ENCODE data around the gene CRTC1. TPM values are rescaled to one million over a fixed set of nuclear protein-coding genes. Genes with fewer than 3 reads are reported as not detected.

The CRTC1 gene
- polyA plus RNA-seq, 4 donors: 5.8 to 20.7 (median 6.7) TPM

GRCh38 chr19:18789422-18789869 lies 106.0 kb downstream of the CRTC1 start:
- Histone ChIP-seq H3K4me3 (ENCODE audit: low read depth in 1 of 3, low read length in 3 of 3) (peak overlapping the region in 1 of 3 donors; percentile 24), H3K27me3 (ENCODE audit: control insufficient read depth in 3 of 3, insufficient read depth in 3 of 3, low read length in 3 of 3) (peaks cover 13 to 89% (median 52%) of the 10 kb centered on the region in 3 donors), H3K4me1 (ENCODE audit: control insufficient read depth in 3 of 3, insufficient read depth in 2 of 3, low read depth in 1 of 3, low read length in 2 of 3) (peaks cover 0 to 34% (median 3%) of the 10 kb centered on the region in 3 donors), H3K9me3 (ENCODE audit: control insufficient read depth in 2 of 2, insufficient read depth in 1 of 2, low read depth in 1 of 2, low read length in 1 of 2) (no peaks in the 10 kb centered on the region), H3K36me3 (ENCODE audit: control insufficient read depth in 3 of 3, insufficient read depth in 2 of 3, low read depth in 1 of 3, low read length in 3 of 3) (no peaks in the 10 kb centered on the region), H3K27ac (ENCODE audit: low read depth in 1 of 3, low read length in 2 of 3) (no peak overlapping the region)
- FAIRE-seq: no peak
- no peak for DNase-seq
- 3 to 11% (median 8%) methylated on average over 36 to 38 of the region's 38 CpGs for WGBS, 3 donors

GRCh38 chr19:18789883-18790565 lies 106.5 kb downstream of the CRTC1 start:
- Histone ChIP-seq H3K36me3 (ENCODE audit: control insufficient read depth in 3 of 3, insufficient read depth in 2 of 3, low read depth in 1 of 3, low read length in 3 of 3) (no peaks in the 10 kb centered on the region), H3K9me3 (ENCODE audit: control insufficient read depth in 2 of 2, insufficient read depth in 1 of 2, low read depth in 1 of 2, low read length in 1 of 2) (no peaks in the 10 kb centered on the region), H3K27me3 (ENCODE audit: control insufficient read depth in 3 of 3, insufficient read depth in 3 of 3, low read length in 3 of 3) (peaks cover 13 to 84% (median 52%) of the 10 kb centered on the region in 3 donors), H3K4me3 (ENCODE audit: low read depth in 1 of 3, low read length in 3 of 3) (peak overlapping the region in 1 of 3 donors; percentile 24), H3K27ac (ENCODE audit: low read depth in 1 of 3, low read length in 2 of 3) (no peak overlapping the region), H3K4me1 (ENCODE audit: control insufficient read depth in 3 of 3, insufficient read depth in 2 of 3, low read depth in 1 of 3, low read length in 2 of 3) (peaks cover 0 to 31% (median 3%) of the 10 kb centered on the region in 3 donors)
- FAIRE-seq (no peak), DNase-seq (peak in 1 of 2 donors; percentile 39)
- WGBS, 3 donors: 1 to 4% (median 2%) methylated on average over 33 to 63 of the region's 65 CpGs

- Histone ChIP-seq H3K9me3 (ENCODE audit: control insufficient read depth in 2 of 2, insufficient read depth in 1 of 2, low read depth in 1 of 2, low read length in 1 of 2) (no peaks in the 10 kb centered on the region), H3K27ac (ENCODE audit: low read depth in 1 of 3, low read length in 2 of 3) (no peak within 1 kb of the TSS), H3K27me3 (ENCODE audit: control insufficient read depth in 3 of 3, insufficient read depth in 3 of 3, low read length in 3 of 3) (peaks cover 13 to 78% (median 55%) of the 10 kb centered on the region in 3 donors), H3K4me3 (ENCODE audit: low read depth in 1 of 3, low read length in 3 of 3) (no peak within 1 kb of the TSS), H3K4me1 (ENCODE audit: control insufficient read depth in 3 of 3, insufficient read depth in 2 of 3, low read depth in 1 of 3, low read length in 2 of 3) (peaks cover 0 to 30% (median 0%) of the 10 kb centered on the region in 3 donors), H3K36me3 (ENCODE audit: control insufficient read depth in 3 of 3, insufficient read depth in 2 of 3, low read depth in 1 of 3, low read length in 3 of 3) (no peaks in the 10 kb centered on the region)
- peak in 1 of 2 donors; percentile 39 for DNase-seq
- FAIRE-seq: no peak
- WGBS, 3 donors: 3 to 5% (median 4%) methylated on average over 57 to 61 of the region's 61 CpGs
These were observed 107.3 kb downstream of the CRTC1 start, which contains the start of gene COMP for GRCh38 chr19:18790566-18791314. COMP (minus strand) TSS chr19:18791305; CDS start chr19:18791269, 36 bp downstream.

DNA sequence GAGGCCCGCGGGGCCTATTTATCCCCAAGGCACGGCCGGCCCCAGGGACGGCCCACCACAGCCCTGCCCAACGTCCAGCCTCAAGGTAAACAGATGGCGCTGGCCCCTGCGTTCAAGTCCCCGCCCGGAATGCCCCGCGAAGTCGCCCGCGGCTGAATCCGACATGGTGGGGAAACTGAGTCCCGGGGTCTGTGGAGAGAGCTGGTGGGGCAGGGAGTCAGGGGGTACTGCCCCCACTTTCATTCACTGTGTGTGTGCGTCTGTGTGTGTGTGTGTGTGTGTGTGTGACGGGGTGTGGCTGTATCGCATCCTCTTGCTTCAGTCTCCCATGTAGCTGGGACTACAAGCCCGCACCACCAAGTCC lies 107.8 kb downstream of the CRTC1 start:
- WGBS, 3 donors: 17 to 30% (median 26%) methylated on average over 21 of the region's 21 CpGs
- Histone ChIP-seq H3K27ac (ENCODE audit: low read depth in 1 of 3, low read length in 2 of 3) (no peak overlapping the region), H3K4me3 (ENCODE audit: low read depth in 1 of 3, low read length in 3 of 3) (no peak overlapping the region), H3K4me1 (ENCODE audit: control insufficient read depth in 3 of 3, insufficient read depth in 2 of 3, low read depth in 1 of 3, low read length in 2 of 3) (peaks cover 0 to 32% (median 0%) of the 10 kb centered on the region in 3 donors), H3K36me3 (ENCODE audit: control insufficient read depth in 3 of 3, insufficient read depth in 2 of 3, low read depth in 1 of 3, low read length in 3 of 3) (no peaks in the 10 kb centered on the region), H3K27me3 (ENCODE audit: control insufficient read depth in 3 of 3, insufficient read depth in 3 of 3, low read length in 3 of 3) (peaks cover 13 to 73% (median 53%) of the 10 kb centered on the region in 3 donors), H3K9me3 (ENCODE audit: control insufficient read depth in 2 of 2, insufficient read depth in 1 of 2, low read depth in 1 of 2, low read length in 1 of 2) (no peaks in the 10 kb centered on the region)
- no peak for FAIRE-seq
- DNase-seq: peak in 1 of 2 donors; percentile 1

DNA sequence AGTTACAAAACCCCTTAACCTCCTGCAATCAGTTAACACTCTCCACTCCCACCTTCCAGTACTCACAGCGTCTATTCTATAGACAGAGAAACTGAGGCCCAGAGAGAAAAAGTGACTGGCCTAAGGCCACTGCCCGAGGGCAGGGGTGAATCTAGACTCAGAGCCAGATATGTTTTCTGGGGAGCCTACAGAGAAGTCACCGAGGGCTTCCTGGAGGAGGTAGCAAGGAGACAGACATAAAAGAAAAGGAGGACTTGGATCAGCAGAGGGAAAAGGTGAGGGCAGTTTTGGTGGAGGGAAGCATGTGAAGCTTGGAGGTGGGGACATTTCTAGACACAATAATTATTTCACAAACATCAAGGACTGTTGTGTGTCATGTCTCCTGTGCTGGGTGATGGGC lies 109.2 kb downstream of the CRTC1 start:
- no peak overlapping the region for H3K27ac ChIP-seq (ENCODE audit: low read depth in 1 of 3, low read length in 2 of 3)
- DNase-seq (no peak), FAIRE-seq (no peak)
- peaks cover 13 to 59% (median 42%) of the 10 kb centered on the region in 3 donors for H3K27me3 ChIP-seq (ENCODE audit: control insufficient read depth in 3 of 3, insufficient read depth in 3 of 3, low read length in 3 of 3)
- 64 to 84% (median 71%) methylated on average over 3 of the region's 3 CpGs for WGBS, 3 donors
- H3K4me1 ChIP-seq (ENCODE audit: control insufficient read depth in 3 of 3, insufficient read depth in 2 of 3, low read depth in 1 of 3, low read length in 2 of 3): peaks cover 0 to 38% (median 0%) of the 10 kb centered on the region in 3 donors
- no peaks in the 10 kb centered on the region for H3K36me3 ChIP-seq (ENCODE audit: control insufficient read depth in 3 of 3, insufficient read depth in 2 of 3, low read depth in 1 of 3, low read length in 3 of 3)
- no peak overlapping the region for H3K4me3 ChIP-seq (ENCODE audit: low read depth in 1 of 3, low read length in 3 of 3)
- H3K9me3 ChIP-seq (ENCODE audit: control insufficient read depth in 2 of 2, insufficient read depth in 1 of 2, low read depth in 1 of 2, low read length in 1 of 2): no peaks in the 10 kb centered on the region

GRCh38 chr19:18793144-18794028 lies 109.9 kb downstream of the CRTC1 start:
- no peaks in the 10 kb centered on the region for H3K36me3 ChIP-seq (ENCODE audit: control insufficient read depth in 3 of 3, insufficient read depth in 2 of 3, low read depth in 1 of 3, low read length in 3 of 3)
- no peak for DNase-seq
- H3K4me3 ChIP-seq (ENCODE audit: low read depth in 1 of 3, low read length in 3 of 3): no peak overlapping the region
- 63 to 77% (median 71%) methylated on average over 13 of the region's 13 CpGs for WGBS, 3 donors
- no peak overlapping the region for H3K27ac ChIP-seq (ENCODE audit: low read depth in 1 of 3, low read length in 2 of 3)
- no peaks in the 10 kb centered on the region for H3K9me3 ChIP-seq (ENCODE audit: control insufficient read depth in 2 of 2, insufficient read depth in 1 of 2, low read depth in 1 of 2, low read length in 1 of 2)
- no peak for FAIRE-seq
- peaks cover 13 to 52% (median 43%) of the 10 kb centered on the region in 3 donors for H3K27me3 ChIP-seq (ENCODE audit: control insufficient read depth in 3 of 3, insufficient read depth in 3 of 3, low read length in 3 of 3)
- peaks cover 0 to 45% (median 0%) of the 10 kb centered on the region in 3 donors for H3K4me1 ChIP-seq (ENCODE audit: control insufficient read depth in 3 of 3, insufficient read depth in 2 of 3, low read depth in 1 of 3, low read length in 2 of 3)

DNA sequence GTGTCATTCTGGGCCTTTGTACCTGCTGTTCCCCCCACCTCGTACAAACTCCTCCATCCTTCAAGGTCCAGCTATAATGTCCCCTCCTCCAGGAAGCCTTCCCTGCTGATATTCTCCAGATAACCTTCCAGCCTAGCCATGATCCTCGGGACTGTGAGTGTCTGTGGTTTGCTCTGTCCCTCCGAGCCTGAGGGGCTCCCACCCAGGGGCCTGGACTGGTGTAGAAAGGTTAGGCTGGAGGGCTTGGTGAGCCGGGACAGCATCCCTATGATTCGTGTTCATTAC lies 110.5 kb downstream of the CRTC1 start:
- no peak for FAIRE-seq
- H3K4me1 ChIP-seq (ENCODE audit: control insufficient read depth in 3 of 3, insufficient read depth in 2 of 3, low read depth in 1 of 3, low read length in 2 of 3): peaks cover 0 to 45% (median 0%) of the 10 kb centered on the region in 3 donors
- H3K9me3 ChIP-seq (ENCODE audit: control insufficient read depth in 2 of 2, insufficient read depth in 1 of 2, low read depth in 1 of 2, low read length in 1 of 2): no peaks in the 10 kb centered on the region
- peaks cover 13 to 46% (median 43%) of the 10 kb centered on the region in 3 donors for H3K27me3 ChIP-seq (ENCODE audit: control insufficient read depth in 3 of 3, insufficient read depth in 3 of 3, low read length in 3 of 3)
- WGBS, 3 donors: 40 to 59% (median 43%) methylated on average over 5 of the region's 5 CpGs
- DNase-seq: no peak
- no peak overlapping the region for H3K4me3 ChIP-seq (ENCODE audit: low read depth in 1 of 3, low read length in 3 of 3)
- H3K36me3 ChIP-seq (ENCODE audit: control insufficient read depth in 3 of 3, insufficient read depth in 2 of 3, low read depth in 1 of 3, low read length in 3 of 3): no peaks in the 10 kb centered on the region
- no peak overlapping the region for H3K27ac ChIP-seq (ENCODE audit: low read depth in 1 of 3, low read length in 2 of 3)

DNA sequence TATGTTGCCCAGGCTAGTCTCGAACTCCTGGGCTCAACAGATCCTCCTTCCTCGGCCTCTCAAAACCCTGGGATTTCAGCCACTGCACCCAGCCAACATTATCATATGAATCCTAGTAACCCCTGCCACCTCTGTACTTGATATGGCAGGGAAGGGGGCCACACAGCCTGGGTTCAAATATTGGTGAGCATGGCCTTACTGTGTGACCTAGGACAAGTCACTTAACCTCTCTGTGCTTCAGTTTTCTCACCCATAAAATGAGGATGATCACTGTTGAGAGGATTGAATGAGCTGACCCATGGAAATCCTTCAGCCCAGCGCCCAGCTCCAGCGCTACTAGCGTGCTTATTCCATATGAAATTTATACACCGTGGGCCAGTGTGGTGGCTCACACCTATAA lies 111.2 kb downstream of the CRTC1 start:
- no peak overlapping the region for H3K27ac ChIP-seq (ENCODE audit: low read depth in 1 of 3, low read length in 2 of 3)
- H3K4me3 ChIP-seq (ENCODE audit: low read depth in 1 of 3, low read length in 3 of 3): no peak overlapping the region
- WGBS, 3 donors: 89 to 95% (median 90%) methylated on average over 6 of the region's 6 CpGs
- peaks cover 8 to 39% (median 39%) of the 10 kb centered on the region in 3 donors for H3K27me3 ChIP-seq (ENCODE audit: control insufficient read depth in 3 of 3, insufficient read depth in 3 of 3, low read length in 3 of 3)
- no peak for DNase-seq
- no peaks in the 10 kb centered on the region for H3K36me3 ChIP-seq (ENCODE audit: control insufficient read depth in 3 of 3, insufficient read depth in 2 of 3, low read depth in 1 of 3, low read length in 3 of 3)
- FAIRE-seq: no peak
- no peaks in the 10 kb centered on the region for H3K9me3 ChIP-seq (ENCODE audit: control insufficient read depth in 2 of 2, insufficient read depth in 1 of 2, low read depth in 1 of 2, low read length in 1 of 2)
- peaks cover 0 to 47% (median 0%) of the 10 kb centered on the region in 3 donors for H3K4me1 ChIP-seq (ENCODE audit: control insufficient read depth in 3 of 3, insufficient read depth in 2 of 3, low read depth in 1 of 3, low read length in 2 of 3)

Measured in small intestine (tissue), 7 donors.